GM12878 (cell line): ENCODE data around the gene SEL1L3. TPM values are rescaled to one million over a fixed set of nuclear protein-coding genes. Genes with fewer than 3 reads are reported as not detected.

ENCODE experiments used
- CBX5 ChIP-seq: sonication (generic); IDR thresholded peaks from 2 replicates; pipeline ENCODE4 v1.6.1; 2016; ENCODE audit warnings: low read depth, moderate library complexity, mild to moderate bottlenecking, inconsistent platforms
- NFXL1 ChIP-seq: fragments of 450-650 bp; IDR thresholded peaks from 2 replicates; pipeline ENCODE4 v1.6.1; 2017; ENCODE audit warnings: antibody characterized with exemption, mild to moderate bottlenecking, borderline replicate concordance
- POU2F2 ChIP-seq: IDR thresholded peaks from 3 replicates; pipeline ENCODE4 v1.6.1; 2011; ENCODE audit warnings: low read depth, mild to moderate bottlenecking, low read length, borderline replicate concordance
- ZNF274 ChIP-seq: IDR thresholded peaks from one replicate; pipeline ENCODE4 v1.8.0; 2011; ENCODE audit not compliant: insufficient read length, insufficient read depth
- polyA plus RNA-seq, 11 experiments: library from polyadenylated mRNA; depleted of rRNA in 4 of 11; unstranded in 6 of 11; stranded (reverse) in 5 of 11; fragments of >200 nt; fragmentation: Nextera tagmentation in 4 of 11; fragmentation: Illumina TruSeq in 1 of 11; extraction: Ambion mirVana in 4 of 11; extraction: Trizol in 1 of 11; gene quantifications; 1 replicate in 1 of 11; 2 replicates in 10 of 11; pipeline versions ENCODE4 v1.2.1 to v1.2.3, GENCODE V29; 2011 to 2016; ENCODE audit warnings: inconsistent platforms in 2 of 11, missing spikeins in 2 of 11, low read depth in 1 of 11
- total RNA-seq, 4 experiments: library from RNA; depleted of rRNA in 3 of 4; stranded (reverse); fragments of >200 nt in 3 of 4; fragmentation: Illumina TruSeq in 1 of 4; extraction: Trizol in 1 of 4; gene quantifications; 2 replicates each; pipeline versions ENCODE4 v1.2.1 to v1.2.3, GENCODE V29; 2013 to 2021
- TF ChIP-seq, protein P1 (sequence below): fragments of 450-650 bp; IDR thresholded peaks from 2 replicates; pipeline ENCODE4 v1.6.1; 2016; ENCODE audit warnings: mild to moderate bottlenecking
- TF ChIP-seq, protein P2 (sequence below): fragments of 450-650 bp; formaldehyde crosslinking; IDR thresholded peaks from 2 replicates; pipeline ENCODE4 v1.4.0; 2020; ENCODE audit warnings: mild to moderate bottlenecking, moderate library complexity
- TF ChIP-seq, protein P3 (sequence below): fragments of 150-350 bp; IDR thresholded peaks from 2 replicates; pipeline ENCODE4 v1.6.1; 2014; ENCODE audit warnings: mild to moderate bottlenecking, low read depth, low read length
- TF ChIP-seq, protein P4 (sequence below): fragments of 450-650 bp; IDR thresholded peaks from 2 replicates; pipeline ENCODE4 v1.6.1; 2017; ENCODE audit warnings: low read depth, mild to moderate bottlenecking, moderate library complexity
- TF ChIP-seq, protein P5 (sequence below): fragments of 450-650 bp; IDR thresholded peaks from 2 replicates; pipeline ENCODE4 v1.6.1; 2017; ENCODE audit warnings: borderline replicate concordance

Gene SEL1L3
- total and polyA plus RNA-seq, 10 of the 15 experiments (the other 5 are each of a cell fraction or from before 2014, with no cell fraction given) = 20.4 to 82.2 (median 47.3) TPM

DNA sequence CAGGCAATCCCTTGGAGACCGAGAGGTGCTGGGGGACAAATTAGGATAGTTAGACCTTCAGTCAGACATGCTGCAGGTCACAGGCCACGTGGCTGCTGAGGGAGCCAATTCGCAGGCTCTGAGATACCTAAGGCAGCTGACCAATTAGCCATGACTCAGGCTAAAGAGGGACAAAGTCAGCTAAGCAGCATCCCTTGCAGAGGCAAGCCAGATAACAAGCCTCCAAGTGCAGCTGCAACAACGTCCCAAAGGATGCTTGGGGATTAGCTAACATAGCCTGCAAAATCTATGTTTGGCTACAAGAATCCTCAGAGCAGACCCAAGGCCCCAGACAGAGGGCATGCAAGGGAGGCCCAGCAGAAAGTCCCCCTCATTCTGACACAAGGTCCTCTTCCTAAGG, 93.5 kb downstream of the SEL1L3 start (continued):
- TF ChIP-seq, protein P1, sequence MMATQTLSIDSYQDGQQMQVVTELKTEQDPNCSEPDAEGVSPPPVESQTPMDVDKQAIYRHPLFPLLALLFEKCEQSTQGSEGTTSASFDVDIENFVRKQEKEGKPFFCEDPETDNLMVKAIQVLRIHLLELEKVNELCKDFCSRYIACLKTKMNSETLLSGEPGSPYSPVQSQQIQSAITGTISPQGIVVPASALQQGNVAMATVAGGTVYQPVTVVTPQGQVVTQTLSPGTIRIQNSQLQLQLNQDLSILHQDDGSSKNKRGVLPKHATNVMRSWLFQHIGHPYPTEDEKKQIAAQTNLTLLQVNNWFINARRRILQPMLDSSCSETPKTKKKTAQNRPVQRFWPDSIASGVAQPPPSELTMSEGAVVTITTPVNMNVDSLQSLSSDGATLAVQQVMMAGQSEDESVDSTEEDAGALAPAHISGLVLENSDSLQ = no peak
- TF ChIP-seq, protein P2, sequence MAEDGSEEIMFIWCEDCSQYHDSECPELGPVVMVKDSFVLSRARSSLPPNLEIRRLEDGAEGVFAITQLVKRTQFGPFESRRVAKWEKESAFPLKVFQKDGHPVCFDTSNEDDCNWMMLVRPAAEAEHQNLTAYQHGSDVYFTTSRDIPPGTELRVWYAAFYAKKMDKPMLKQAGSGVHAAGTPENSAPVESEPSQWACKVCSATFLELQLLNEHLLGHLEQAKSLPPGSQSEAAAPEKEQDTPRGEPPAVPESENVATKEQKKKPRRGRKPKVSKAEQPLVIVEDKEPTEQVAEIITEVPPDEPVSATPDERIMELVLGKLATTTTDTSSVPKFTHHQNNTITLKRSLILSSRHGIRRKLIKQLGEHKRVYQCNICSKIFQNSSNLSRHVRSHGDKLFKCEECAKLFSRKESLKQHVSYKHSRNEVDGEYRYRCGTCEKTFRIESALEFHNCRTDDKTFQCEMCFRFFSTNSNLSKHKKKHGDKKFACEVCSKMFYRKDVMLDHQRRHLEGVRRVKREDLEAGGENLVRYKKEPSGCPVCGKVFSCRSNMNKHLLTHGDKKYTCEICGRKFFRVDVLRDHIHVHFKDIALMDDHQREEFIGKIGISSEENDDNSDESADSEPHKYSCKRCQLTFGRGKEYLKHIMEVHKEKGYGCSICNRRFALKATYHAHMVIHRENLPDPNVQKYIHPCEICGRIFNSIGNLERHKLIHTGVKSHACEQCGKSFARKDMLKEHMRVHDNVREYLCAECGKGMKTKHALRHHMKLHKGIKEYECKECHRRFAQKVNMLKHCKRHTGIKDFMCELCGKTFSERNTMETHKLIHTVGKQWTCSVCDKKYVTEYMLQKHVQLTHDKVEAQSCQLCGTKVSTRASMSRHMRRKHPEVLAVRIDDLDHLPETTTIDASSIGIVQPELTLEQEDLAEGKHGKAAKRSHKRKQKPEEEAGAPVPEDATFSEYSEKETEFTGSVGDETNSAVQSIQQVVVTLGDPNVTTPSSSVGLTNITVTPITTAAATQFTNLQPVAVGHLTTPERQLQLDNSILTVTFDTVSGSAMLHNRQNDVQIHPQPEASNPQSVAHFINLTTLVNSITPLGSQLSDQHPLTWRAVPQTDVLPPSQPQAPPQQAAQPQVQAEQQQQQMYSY (CRISPR knock-in tag) = no peak
- TF ChIP-seq POU2F2 (no peak), ZNF274 (no peak), NFXL1 (no peak), CBX5 (no peak)
- TF ChIP-seq, protein P3, sequence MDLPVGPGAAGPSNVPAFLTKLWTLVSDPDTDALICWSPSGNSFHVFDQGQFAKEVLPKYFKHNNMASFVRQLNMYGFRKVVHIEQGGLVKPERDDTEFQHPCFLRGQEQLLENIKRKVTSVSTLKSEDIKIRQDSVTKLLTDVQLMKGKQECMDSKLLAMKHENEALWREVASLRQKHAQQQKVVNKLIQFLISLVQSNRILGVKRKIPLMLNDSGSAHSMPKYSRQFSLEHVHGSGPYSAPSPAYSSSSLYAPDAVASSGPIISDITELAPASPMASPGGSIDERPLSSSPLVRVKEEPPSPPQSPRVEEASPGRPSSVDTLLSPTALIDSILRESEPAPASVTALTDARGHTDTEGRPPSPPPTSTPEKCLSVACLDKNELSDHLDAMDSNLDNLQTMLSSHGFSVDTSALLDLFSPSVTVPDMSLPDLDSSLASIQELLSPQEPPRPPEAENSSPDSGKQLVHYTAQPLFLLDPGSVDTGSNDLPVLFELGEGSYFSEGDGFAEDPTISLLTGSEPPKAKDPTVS = no peak
- TF ChIP-seq, protein P4, sequence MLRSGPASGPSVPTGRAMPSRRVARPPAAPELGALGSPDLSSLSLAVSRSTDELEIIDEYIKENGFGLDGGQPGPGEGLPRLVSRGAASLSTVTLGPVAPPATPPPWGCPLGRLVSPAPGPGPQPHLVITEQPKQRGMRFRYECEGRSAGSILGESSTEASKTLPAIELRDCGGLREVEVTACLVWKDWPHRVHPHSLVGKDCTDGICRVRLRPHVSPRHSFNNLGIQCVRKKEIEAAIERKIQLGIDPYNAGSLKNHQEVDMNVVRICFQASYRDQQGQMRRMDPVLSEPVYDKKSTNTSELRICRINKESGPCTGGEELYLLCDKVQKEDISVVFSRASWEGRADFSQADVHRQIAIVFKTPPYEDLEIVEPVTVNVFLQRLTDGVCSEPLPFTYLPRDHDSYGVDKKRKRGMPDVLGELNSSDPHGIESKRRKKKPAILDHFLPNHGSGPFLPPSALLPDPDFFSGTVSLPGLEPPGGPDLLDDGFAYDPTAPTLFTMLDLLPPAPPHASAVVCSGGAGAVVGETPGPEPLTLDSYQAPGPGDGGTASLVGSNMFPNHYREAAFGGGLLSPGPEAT = no peak
- TF ChIP-seq, protein P5, sequence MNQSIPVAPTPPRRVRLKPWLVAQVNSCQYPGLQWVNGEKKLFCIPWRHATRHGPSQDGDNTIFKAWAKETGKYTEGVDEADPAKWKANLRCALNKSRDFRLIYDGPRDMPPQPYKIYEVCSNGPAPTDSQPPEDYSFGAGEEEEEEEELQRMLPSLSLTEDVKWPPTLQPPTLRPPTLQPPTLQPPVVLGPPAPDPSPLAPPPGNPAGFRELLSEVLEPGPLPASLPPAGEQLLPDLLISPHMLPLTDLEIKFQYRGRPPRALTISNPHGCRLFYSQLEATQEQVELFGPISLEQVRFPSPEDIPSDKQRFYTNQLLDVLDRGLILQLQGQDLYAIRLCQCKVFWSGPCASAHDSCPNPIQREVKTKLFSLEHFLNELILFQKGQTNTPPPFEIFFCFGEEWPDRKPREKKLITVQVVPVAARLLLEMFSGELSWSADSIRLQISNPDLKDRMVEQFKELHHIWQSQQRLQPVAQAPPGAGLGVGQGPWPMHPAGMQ = no peak
